T-helper 1 cell treated with Interleukin-12 subunit alpha and Interleukin-12 subunit beta and Interleukin-4 antibody, amounts not matched to agents 30 μg/mL and 1 μg/mL, for 36 hours (primary cell): ENCODE data around the gene SAT1.
"Not testable (repeated sequence)": the region's sequence is repeated elsewhere in the genome, so short reads cannot be mapped to it uniquely, and the experiment has no call there.

ENCODE experiments used
- H3K27ac Mint-ChIP-seq: one replicate; pipeline ENCODE4 v1.8.0; 2021; ENCODE audit warnings: mild to moderate bottlenecking, mixed read lengths
- H3K27me3 Mint-ChIP-seq: one replicate; pipeline ENCODE4 v1.8.0; 2021; ENCODE audit warnings: low read depth, mixed read lengths
- H3K36me3 Mint-ChIP-seq: one replicate; pipeline ENCODE4 v1.8.0; 2021; ENCODE audit warnings: low read depth, mixed read lengths
- H3K4me1 Mint-ChIP-seq: one replicate; pipeline ENCODE4 v1.8.0; 2021; ENCODE audit warnings: low read depth, mixed read lengths
- H3K4me3 Mint-ChIP-seq: one replicate; pipeline ENCODE4 v1.8.0; 2021; ENCODE audit warnings: mild to moderate bottlenecking, moderate library complexity, mixed read lengths
- H3K9me3 Mint-ChIP-seq: one replicate; pipeline ENCODE4 v1.8.0; 2021; ENCODE audit warnings: mixed read lengths

SAT1 gene

DNA sequence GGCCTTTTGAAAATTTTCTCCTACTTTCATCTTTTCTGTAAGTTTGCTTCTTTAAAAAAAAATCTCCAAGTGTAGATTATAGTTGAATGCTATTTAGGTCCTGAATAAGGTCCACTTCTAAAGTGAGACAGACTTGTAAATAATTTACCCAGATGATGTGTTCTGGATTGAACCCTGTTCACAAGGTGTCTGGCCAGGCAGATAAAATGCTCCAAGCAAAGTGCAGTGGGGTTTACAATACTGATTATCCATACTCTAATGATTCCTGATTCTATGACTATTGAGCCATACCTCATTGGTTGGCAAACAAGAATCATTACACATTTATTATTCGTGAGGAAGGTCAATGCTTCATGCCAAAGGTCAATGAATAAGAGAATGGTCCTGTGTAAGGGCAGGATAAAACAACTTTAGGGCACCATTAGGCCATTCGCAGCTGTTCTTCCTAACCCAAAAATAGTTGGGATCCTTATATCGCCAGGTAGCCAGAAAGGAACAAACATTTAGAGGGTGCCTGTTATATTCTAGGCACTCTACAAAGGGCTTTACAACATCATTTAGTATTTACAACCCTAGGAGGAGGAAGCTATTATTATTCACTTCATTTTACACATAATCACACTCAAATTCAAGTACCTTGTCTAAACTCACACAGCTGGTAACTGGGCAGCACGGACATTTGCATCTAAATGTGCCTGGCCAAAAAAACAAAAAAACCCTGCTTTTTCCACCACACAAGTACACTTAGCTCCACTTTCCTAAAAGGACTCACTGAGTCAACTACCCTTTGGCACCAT, 18.6 kb upstream of the SAT1 start:
- Mint-ChIP-seq H3K36me3 (no peaks in the 10 kb centered on the region), H3K27ac (no peak overlapping the region), H3K27me3 (no peaks in the 10 kb centered on the region), H3K9me3 (no peaks in the 10 kb centered on the region), H3K4me3 (no peak overlapping the region), H3K4me1 (no peaks in the 10 kb centered on the region)

DNA sequence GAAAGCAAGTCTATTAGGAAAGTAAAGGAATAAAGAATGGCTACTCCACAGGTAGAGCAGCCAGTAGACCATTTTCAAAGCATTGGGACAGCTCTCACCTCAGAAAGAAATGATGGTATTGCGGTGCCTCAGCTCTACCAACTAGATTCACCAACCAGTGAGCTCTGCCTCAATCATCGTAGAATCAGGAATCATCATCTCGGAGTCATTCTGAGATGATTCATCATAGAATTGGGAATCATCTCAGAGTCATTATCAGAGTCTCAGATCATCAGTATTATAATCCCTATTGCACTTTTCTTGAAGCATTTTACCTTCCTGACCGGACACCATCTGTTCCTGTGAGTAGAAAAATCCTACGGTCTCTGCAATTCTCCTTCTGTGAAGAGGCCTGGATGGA, 17.5 kb upstream of the SAT1 start:
- no peaks in the 10 kb centered on the region for H3K36me3 Mint-ChIP-seq
- H3K4me3 Mint-ChIP-seq, result no peak overlapping the region
- no peaks in the 10 kb centered on the region for H3K27me3 Mint-ChIP-seq
- no peaks in the 10 kb centered on the region for H3K4me1 Mint-ChIP-seq
- no peak overlapping the region for H3K27ac Mint-ChIP-seq
- no peaks in the 10 kb centered on the region for H3K9me3 Mint-ChIP-seq

DNA sequence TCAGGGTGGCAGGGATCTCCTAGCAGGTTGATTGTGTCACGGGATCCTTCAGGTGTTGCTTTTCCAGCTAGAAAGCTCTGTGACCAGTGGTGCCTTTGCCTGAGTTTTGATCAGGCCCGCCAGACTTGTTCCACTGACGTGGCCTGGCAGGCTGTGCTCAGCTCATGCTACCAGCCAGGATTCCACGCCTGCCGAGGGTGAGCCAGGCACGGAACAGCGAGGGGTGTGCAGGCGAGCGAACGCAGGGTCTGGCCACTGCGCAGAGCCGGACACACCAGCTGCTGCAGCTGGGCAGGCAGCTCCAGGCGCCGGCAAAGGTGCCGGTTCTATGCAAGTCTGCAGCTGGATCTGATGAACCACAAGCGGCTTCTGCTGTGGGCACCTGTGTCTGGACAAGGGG, 17.1 kb upstream of the SAT1 start:
- H3K4me3 Mint-ChIP-seq, result no peak overlapping the region
- no peaks in the 10 kb centered on the region for H3K36me3 Mint-ChIP-seq
- H3K9me3 Mint-ChIP-seq, result no peaks in the 10 kb centered on the region
- H3K4me1 Mint-ChIP-seq, result no peaks in the 10 kb centered on the region
- H3K27me3 Mint-ChIP-seq, result no peaks in the 10 kb centered on the region
- no peak overlapping the region for H3K27ac Mint-ChIP-seq

DNA sequence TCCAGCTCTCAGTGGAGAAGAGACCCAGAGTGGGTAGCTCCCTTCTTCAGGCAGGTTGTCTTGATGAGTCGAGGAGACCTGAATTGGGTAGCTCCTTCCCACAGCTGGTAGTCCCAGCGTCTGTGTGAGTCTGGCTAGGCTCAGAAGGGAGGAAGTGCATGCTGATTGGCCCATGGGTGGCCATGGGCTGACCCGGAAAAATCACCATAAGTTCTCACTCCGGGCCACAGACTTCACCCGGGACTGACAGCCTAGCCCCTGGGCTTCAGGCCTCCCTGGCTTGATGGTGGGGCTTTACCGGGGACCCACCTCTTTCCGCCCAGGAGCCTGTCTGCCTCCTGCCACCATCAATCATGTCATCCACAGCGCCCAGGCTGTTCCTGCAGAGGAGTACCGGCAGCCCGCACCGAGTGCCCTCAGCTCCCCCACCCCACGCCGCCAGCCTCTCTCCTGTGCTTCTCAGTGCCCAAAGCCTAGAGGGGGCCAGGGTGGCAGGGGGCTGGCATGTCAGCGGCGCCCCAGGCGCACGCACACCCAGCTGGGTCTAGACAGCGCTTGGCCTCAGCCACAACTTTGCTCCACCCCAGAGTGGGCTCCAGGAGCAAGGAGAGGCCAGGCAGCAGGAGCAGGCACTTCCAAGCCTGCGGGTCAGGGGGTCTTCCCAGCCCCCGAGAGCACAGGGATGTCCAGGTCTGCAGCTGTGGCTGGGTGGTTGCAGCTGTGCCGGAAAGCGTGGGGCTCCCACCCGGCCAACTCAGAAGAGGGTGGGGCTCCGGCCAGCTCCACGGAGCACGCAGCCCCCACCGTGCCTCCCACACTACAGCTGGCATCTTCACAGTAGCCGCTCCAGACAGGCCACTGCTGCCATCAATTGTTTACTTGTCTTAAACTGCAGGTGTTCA, 16.1 kb upstream of the SAT1 start:
- Mint-ChIP-seq H3K27me3 (no peaks in the 10 kb centered on the region), H3K4me1 (no peaks in the 10 kb centered on the region), H3K4me3 (no peak overlapping the region), H3K27ac (no peak overlapping the region), H3K36me3 (no peaks in the 10 kb centered on the region), H3K9me3 (no peaks in the 10 kb centered on the region)

DNA sequence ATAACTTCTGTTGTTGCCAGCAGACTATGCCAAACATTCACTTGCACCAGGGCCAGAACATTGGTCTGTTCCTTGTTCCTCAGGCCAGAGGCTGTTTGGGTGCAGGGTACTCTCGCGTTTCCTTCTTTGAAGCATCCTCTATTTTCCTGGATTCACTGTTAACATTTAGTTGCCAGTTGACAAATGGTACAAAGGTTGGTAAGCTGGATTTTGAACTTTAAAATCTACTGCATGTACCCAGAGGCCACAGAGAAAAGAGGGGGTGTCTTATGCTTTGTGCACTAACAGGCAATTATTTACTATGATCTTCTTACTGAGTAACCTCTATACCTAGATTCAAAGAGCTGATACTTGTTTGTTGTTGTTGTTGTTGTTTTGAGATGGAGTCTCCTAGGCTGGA, 12.8 kb upstream of the SAT1 start:
- H3K27ac Mint-ChIP-seq, result no peak overlapping the region
- H3K4me1 Mint-ChIP-seq, result peaks cover 9% of the 10 kb centered on the region
- peaks cover 2% of the 10 kb centered on the region for H3K36me3 Mint-ChIP-seq
- no peaks in the 10 kb centered on the region for H3K27me3 Mint-ChIP-seq
- no peak overlapping the region for H3K4me3 Mint-ChIP-seq
- H3K9me3 Mint-ChIP-seq, result no peaks in the 10 kb centered on the region

DNA sequence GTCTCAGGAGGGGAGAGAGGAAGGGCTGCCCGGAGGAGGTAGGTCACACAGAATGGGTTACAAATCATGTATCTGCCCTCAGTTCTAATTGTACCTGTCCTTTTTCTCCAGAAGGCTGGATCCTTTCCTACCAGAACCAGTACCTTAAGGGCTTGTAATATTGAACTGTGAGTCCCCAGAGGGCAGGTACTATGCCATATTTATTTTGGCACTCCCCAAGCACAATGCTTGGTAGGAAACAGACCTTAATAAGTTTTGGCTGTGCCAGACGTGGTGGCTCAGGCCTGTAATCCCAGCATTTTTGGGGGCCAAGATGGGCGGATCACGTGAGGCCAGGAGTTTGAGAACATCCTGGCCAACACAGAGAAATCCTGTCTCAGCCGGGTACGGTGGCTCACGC, 11.9 kb upstream of the SAT1 start:
- H3K9me3 Mint-ChIP-seq, result not testable (repeated sequence)

DNA sequence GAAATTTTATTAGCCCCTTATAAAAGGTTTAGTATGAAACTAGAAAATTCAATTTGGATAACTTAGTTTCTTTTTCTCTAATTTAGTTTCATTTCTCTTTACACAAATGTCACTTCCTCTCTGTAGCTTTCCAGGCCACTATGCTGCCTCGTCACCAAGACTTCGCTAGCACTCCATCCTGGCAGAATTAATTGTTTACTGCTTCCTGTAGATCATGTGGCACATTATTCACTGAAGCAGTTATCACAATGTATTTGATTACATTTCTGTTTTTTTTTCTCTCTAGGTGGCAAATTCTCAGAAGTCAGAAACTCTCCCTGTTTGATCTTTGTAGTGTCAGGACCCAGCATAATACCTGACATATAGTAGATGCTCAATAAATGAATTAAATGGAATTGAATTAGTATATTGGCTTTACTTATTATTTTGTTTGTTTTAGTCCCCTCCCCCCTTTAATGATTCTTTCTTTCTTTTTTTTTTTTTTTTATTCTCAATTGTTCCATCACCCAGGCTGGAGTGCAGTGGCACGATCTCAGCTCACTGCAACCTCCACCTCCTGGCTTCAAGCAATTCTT, 9.3 kb upstream of the SAT1 start:
- no peaks in the 10 kb centered on the region for H3K27me3 Mint-ChIP-seq
- H3K4me3 Mint-ChIP-seq, result peak overlapping the region; percentile 52
- no peaks in the 10 kb centered on the region for H3K9me3 Mint-ChIP-seq
- peaks cover 2% of the 10 kb centered on the region for H3K36me3 Mint-ChIP-seq
- H3K27ac Mint-ChIP-seq, result peak overlapping the region; percentile 97
- H3K4me1 Mint-ChIP-seq, result peaks cover 9% of the 10 kb centered on the region

More for the DNA sequence above, 11.9 kb upstream of the SAT1 start:
- not testable (repeated sequence) for H3K4me3 Mint-ChIP-seq, H3K4me1 Mint-ChIP-seq, H3K27me3 Mint-ChIP-seq, H3K36me3 Mint-ChIP-seq, H3K27ac Mint-ChIP-seq

DNA sequence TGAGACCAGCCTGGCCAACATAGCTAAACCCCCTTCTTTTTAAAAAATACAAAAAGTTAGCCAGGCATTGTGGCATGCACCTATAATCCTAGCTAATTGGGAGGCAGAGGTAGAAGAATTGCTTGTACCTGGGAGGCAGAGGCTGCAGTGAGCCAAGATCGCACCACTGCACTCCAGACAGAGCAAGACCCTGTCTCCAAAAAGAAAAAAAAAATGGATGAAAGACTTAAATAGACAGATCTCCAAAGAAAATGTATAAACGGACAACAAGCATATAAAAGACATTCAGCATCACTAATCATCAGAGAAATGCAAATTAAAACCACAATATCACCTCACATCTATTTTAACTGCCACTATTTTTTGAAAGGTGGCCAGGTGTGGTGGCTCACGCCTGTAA, 6.6 kb upstream of the SAT1 start:
- no peaks in the 10 kb centered on the region for H3K9me3 Mint-ChIP-seq
- H3K4me3 Mint-ChIP-seq, result no peak overlapping the region
- H3K27me3 Mint-ChIP-seq, result no peaks in the 10 kb centered on the region
- H3K27ac Mint-ChIP-seq, result no peak overlapping the region
- peaks cover 19% of the 10 kb centered on the region for H3K4me1 Mint-ChIP-seq
- H3K36me3 Mint-ChIP-seq, result peaks cover 2% of the 10 kb centered on the region

DNA sequence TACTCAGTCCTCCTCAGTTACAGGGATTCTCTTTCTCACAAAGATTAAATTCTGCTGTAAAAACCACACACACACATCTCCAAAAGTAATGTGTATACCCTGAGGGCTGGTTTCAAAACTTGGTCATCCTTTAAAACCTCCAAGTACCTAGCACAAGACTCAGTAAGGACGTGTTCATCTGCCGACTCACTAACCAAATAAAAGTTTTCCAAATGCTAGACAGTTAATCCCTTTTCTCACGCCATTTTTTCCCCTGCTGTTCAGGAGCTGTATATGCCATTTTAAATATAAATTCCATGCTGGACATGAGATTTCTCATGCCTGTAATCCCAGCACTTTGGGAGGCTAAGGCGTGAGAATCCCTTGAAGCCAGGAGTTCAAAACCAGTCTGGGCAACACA, 3.9 kb upstream of the SAT1 start:
- peaks cover 7% of the 10 kb centered on the region for H3K36me3 Mint-ChIP-seq
- no peaks in the 10 kb centered on the region for H3K27me3 Mint-ChIP-seq
- peaks cover 21% of the 10 kb centered on the region for H3K4me1 Mint-ChIP-seq
- H3K27ac Mint-ChIP-seq, result no peak overlapping the region
- no peak overlapping the region for H3K4me3 Mint-ChIP-seq
- H3K9me3 Mint-ChIP-seq, result no peaks in the 10 kb centered on the region

DNA sequence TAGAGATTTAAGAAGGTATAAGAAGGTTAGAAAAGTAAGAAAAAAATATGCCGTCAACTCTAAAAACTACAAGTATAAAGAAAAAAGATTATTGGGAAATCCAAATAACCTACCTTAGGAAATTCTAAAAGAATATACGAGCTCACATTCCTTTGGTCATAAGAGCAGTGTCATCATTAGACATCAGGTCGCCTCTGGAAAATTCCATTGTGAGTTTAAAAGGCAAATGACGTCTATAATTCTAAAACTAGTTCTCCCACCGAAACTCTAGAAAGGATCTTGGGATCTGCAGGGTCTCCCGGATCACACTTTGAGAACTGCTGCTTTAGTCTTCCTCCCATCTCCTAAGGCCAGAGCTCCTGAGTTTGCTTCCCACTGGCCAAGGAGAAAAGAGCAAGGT, 518 bp upstream of the SAT1 start:
- Mint-ChIP-seq H3K27ac (peak overlapping the region; percentile 88), H3K36me3 (peaks cover 22% of the 10 kb centered on the region), H3K9me3 (no peaks in the 10 kb centered on the region), H3K27me3 (no peaks in the 10 kb centered on the region), H3K4me1 (peaks cover 39% of the 10 kb centered on the region), H3K4me3 (peak overlapping the region; percentile 95)

DNA sequence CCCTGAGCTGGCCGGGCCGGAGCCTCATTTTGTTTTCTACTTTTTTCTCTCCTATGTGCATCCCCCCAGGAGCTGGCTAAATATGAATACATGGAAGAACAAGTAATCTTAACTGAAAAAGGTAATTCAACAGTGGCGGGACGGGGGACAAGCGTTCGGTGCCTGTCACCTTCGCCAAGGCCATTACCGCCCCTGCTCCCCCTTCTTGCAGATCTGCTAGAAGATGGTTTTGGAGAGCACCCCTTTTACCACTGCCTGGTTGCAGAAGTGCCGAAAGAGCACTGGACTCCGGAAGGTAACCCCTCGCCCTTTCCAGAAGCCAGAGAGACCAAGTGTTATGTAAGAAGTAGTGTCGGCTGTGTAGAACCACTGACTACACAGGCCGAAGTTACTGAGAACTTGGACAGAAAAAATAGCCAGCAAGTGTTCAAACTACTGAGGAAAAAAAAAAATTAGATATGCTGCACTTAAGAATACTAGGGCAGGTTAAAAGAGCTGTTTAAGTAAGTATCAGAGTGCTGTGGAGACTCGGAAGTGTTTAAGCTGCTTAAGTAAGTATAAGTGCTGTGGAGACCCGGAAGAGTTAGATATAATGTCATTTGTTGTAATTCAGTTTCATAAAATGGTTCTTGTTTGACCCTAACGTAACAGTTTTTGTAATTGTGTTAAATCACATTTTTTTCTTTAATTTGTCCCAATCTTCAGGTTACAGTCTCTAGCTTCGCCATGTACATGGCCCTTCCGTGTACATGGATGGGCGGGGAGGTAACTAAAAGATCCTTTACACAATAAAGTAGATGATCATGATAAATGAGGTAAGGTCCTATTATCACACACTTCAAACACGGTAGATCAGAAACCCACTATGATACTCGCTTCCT, 856 bp downstream of the SAT1 start:
- no peaks in the 10 kb centered on the region for H3K27me3 Mint-ChIP-seq
- peaks cover 22% of the 10 kb centered on the region for H3K36me3 Mint-ChIP-seq
- H3K4me1 Mint-ChIP-seq, result peaks cover 39% of the 10 kb centered on the region
- H3K9me3 Mint-ChIP-seq, result no peaks in the 10 kb centered on the region
- H3K4me3 Mint-ChIP-seq, result peak overlapping the region; percentile 95
- peak overlapping the region; percentile 88 for H3K27ac Mint-ChIP-seq

DNA sequence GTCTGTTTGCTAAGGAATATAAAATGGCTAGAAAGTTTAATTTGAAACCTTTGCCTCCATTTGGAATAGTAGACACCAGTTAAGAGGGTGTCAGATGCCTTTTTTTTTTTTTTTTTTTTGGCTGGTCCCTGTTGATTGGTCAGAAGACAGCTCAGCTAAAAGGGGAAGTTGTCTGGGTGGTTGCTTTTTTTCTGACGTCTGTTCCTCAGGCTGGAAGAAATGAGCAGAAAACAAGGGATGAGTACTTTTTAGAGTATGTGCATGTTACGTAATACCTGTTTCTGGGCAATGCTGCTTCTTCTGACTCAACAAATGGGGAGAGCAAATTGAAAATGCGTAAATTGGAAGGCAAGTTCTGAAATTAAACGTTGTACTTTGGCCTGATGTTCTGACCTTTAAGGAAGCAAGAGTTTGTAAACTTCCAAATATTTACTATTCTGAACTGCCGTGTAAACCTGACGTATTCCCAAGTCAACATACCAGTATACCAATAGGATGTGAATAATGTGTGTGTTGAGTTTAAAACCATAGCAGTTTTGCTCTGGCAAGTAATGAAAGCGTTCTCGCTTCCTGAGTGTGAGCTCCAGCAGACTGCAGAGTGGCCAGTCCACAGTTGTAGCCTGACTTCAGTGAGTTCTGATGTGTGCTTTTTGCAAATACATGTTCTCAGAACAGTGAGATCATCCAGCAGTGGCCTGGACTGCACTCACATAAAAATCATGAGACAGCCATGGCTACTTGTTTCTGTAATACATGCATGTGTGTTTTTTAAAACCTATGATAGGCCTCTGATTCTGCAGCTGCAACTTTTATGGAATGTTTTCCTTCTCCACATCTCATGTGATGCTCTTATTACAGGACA, 1.7 kb downstream of the SAT1 start:
- Mint-ChIP-seq H3K36me3 (peaks cover 22% of the 10 kb centered on the region), H3K9me3 (no peaks in the 10 kb centered on the region), H3K4me1 (peaks cover 34% of the 10 kb centered on the region), H3K4me3 (peak overlapping the region; percentile 95), H3K27ac (peak overlapping the region; percentile 88), H3K27me3 (no peaks in the 10 kb centered on the region)

DNA sequence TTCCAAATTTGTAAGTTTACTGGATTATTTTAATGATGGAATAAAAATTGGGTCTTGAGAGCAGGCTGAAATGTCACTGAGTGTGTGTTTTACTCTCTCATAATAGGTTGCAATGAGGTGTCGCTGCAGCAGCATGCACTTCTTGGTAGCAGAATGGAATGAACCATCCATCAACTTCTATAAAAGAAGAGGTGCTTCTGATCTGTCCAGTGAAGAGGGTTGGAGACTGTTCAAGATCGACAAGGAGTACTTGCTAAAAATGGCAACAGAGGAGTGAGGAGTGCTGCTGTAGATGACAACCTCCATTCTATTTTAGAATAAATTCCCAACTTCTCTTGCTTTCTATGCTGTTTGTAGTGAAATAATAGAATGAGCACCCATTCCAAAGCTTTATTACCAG, 2.6 kb downstream of the SAT1 start:
- Mint-ChIP-seq H3K27ac (peak overlapping the region; percentile 20), H3K4me3 (peak overlapping the region; percentile 37), H3K36me3 (peaks cover 22% of the 10 kb centered on the region), H3K4me1 (peaks cover 33% of the 10 kb centered on the region), H3K9me3 (no peaks in the 10 kb centered on the region), H3K27me3 (no peaks in the 10 kb centered on the region)
